Breast epithelium (tissue), 3 donors: Measurements from ENCODE around the gene FJX1. TPM values are rescaled to one million over a fixed set of nuclear protein-coding genes. Genes with fewer than 3 reads are reported as not detected.

Experiments used
- total RNA-seq, 3 donors: library from RNA; depleted of rRNA; stranded (reverse); fragments of >200 nt; gene quantifications; one replicate each; pipeline ENCODE4 v1.1.0, GENCODE V29; 2016

The FJX1 gene
- total RNA-seq, 3 donors from 2014 or later, result 1.1 to 12.1 (median 8.3) TPM

Other genes starting within 250 kb of the FJX1 start
- gene SLC1A2, start 198.9 kb upstream of the FJX1 start, total RNA-seq, result 10 to 100 TPM in 2 of 3 donors, under 1 TPM in 1; 0.32 to 23.7 (median 10.5) TPM
- 10 to 100 TPM in 2 of 3 donors, 1 to 10 TPM in 1; 8.8 to 36.4 (median 11.3) TPM for gene PAMR1, start 92.8 kb upstream of the FJX1 start, total RNA-seq
- 10 to 100 TPM; 31.2 to 47.0 (median 33.1) TPM for gene TRIM44, start 44.3 kb downstream of the FJX1 start, total RNA-seq